Tibial artery (tissue), 4 donors: ENCODE measurements around the gene OPCML.

ENCODE experiments used
- DNase-seq, 2 donors: peaks; one replicate each; pipeline ENCODE4 v3.0.0-alpha.2; 2019
- H3K27ac ChIP-seq, 2 donors: fragments of 200-600 bp; sonication (generic) in 1 of 2; 1 replicate in 1 of 2; 2 replicates in 1 of 2; pipeline ENCODE4 v1.5.1; 2018 to 2019; ENCODE audit warnings: mild to moderate bottlenecking in 1 of 2
- H3K27me3 ChIP-seq, 2 donors: fragments of 200-600 bp; sonication (generic) in 1 of 2; one replicate each; pipeline versions ENCODE4 v1.5.1 to v1.6.0; 2016 to 2019
- H3K36me3 ChIP-seq, 3 donors: fragments of 200-600 bp; sonication (generic) in 2 of 3; one replicate each; pipeline ENCODE4 v1.5.1; 2016 to 2019; ENCODE audit warnings: mild to moderate bottlenecking in 2 of 3
- H3K4me1 ChIP-seq, 4 donors: fragments of 200-600 bp; sonication (generic) in 2 of 4; 1 replicate in 3 of 4; 2 replicates in 1 of 4; pipeline ENCODE4 v1.5.1; 2016 to 2019
- H3K4me3 ChIP-seq, 2 donors: fragments of 200-600 bp; sonication (generic) in 1 of 2; 1 replicate in 1 of 2; 2 replicates in 1 of 2; pipeline ENCODE4 v1.5.1; 2018 to 2019; ENCODE audit warnings: mild to moderate bottlenecking in 2 of 2
- H3K9me3 ChIP-seq, 3 donors: fragments of 200-600 bp; sonication (generic) in 1 of 3; one replicate each; pipeline ENCODE4 v1.5.1; 2016 to 2019
- intact Hi-C: fragments of 100-400 bp; cut with DNase I; formaldehyde crosslinking; loops from one replicate; pipeline ENCODE4 v1.15.0; 2023; ENCODE audit warnings: low total_unique reads
- TF ChIP-seq, protein P1 (sequence below), 2 experiments: fragments of 200-600 bp in 1 of 2; fragments of 450-650 bp in 1 of 2; IDR thresholded peaks; one replicate each; pipeline ENCODE4 v1.5.1; 2017 to 2019; ENCODE audit warnings: antibody characterized with exemption in 2 of 2, mild to moderate bottlenecking in 1 of 2, moderate library complexity in 1 of 2

Gene OPCML

DNA sequence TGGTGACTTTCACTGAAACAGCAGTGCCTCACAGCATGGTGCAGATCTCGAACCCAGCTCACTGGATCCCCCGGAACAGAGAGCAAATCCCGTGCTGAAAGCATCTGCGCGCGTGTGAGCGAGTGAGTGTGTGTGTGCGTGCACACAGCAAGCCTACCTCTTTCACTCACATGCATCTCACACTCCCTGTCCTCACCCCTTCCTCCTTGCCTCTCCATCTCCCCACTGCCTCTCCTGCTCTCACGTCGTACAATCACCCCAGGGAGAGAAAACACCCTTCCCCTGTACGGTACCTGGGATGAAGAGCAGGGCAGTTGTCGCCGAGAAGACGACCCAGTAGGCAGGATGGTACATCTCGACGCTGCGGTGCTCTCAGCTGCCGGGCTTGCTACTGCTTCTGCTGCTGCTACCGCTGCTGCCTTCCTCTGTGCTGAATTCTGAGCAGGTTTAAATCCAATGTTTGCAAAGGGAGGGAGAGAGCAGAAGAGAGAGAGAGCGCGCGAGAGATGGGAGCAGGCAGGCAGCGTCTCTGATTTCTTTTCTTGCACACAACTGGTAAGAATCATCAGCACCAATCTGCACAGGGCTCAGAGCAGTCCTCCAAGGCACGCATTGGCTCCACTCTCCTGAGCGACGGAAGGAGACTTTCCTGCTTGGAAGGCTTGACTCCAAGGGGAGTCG is at the start of gene OPCML:
Gene OPCML (minus strand): TSS at position 531 of the 681 bp plus-strand sequence.
- peaks cover 0 to 7% (median 0%) of the 10 kb centered on the region in 4 donors for H3K4me1 ChIP-seq
- intact Hi-C loops: no loop called here
- H3K27me3 ChIP-seq: peaks cover 0 to 30% of the 10 kb centered on the region in 2 donors
- H3K36me3 ChIP-seq: no peaks in the 10 kb centered on the region
- no peak within 1 kb of the TSS for H3K4me3 ChIP-seq
- H3K9me3 ChIP-seq: no peaks in the 10 kb centered on the region
- H3K27ac ChIP-seq: no peak within 1 kb of the TSS
- no peak for DNase-seq
- TF ChIP-seq, protein P1, sequence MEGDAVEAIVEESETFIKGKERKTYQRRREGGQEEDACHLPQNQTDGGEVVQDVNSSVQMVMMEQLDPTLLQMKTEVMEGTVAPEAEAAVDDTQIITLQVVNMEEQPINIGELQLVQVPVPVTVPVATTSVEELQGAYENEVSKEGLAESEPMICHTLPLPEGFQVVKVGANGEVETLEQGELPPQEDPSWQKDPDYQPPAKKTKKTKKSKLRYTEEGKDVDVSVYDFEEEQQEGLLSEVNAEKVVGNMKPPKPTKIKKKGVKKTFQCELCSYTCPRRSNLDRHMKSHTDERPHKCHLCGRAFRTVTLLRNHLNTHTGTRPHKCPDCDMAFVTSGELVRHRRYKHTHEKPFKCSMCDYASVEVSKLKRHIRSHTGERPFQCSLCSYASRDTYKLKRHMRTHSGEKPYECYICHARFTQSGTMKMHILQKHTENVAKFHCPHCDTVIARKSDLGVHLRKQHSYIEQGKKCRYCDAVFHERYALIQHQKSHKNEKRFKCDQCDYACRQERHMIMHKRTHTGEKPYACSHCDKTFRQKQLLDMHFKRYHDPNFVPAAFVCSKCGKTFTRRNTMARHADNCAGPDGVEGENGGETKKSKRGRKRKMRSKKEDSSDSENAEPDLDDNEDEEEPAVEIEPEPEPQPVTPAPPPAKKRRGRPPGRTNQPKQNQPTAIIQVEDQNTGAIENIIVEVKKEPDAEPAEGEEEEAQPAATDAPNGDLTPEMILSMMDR (IDR thresholded peaks at IDR 0.05): no peak

DNA sequence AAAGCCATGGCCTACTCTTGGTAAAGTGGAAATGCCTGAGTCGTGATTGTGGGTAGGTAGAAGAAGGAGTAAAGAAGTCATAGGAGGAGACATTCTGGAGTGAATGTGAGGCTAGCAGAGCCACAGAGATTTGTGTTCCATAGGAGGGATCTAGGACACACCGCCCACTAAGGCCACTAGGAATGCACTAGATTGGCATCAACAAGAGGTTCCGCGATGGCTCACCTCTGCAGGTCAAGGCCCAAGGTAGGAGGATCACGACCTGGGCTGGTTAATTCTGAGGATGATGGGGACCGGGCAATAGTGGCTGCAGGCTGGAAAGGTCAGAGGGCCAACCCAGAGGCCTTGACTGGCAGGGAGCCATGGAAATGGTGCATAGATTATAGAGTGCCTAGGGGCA is 48.8 kb upstream of the OPCML start:
- no peak overlapping the region for H3K27ac ChIP-seq
- peaks cover 0 to 6% of the 10 kb centered on the region in 2 donors for H3K27me3 ChIP-seq
- no peaks in the 10 kb centered on the region for H3K36me3 ChIP-seq
- H3K4me3 ChIP-seq: no peak overlapping the region
- intact Hi-C loops: no loop called here
- no peaks in the 10 kb centered on the region for H3K9me3 ChIP-seq
- H3K4me1 ChIP-seq: no peaks in the 10 kb centered on the region
- TF ChIP-seq, protein P1 (IDR thresholded peaks at IDR 0.05): no peak
- no peak for DNase-seq

DNA sequence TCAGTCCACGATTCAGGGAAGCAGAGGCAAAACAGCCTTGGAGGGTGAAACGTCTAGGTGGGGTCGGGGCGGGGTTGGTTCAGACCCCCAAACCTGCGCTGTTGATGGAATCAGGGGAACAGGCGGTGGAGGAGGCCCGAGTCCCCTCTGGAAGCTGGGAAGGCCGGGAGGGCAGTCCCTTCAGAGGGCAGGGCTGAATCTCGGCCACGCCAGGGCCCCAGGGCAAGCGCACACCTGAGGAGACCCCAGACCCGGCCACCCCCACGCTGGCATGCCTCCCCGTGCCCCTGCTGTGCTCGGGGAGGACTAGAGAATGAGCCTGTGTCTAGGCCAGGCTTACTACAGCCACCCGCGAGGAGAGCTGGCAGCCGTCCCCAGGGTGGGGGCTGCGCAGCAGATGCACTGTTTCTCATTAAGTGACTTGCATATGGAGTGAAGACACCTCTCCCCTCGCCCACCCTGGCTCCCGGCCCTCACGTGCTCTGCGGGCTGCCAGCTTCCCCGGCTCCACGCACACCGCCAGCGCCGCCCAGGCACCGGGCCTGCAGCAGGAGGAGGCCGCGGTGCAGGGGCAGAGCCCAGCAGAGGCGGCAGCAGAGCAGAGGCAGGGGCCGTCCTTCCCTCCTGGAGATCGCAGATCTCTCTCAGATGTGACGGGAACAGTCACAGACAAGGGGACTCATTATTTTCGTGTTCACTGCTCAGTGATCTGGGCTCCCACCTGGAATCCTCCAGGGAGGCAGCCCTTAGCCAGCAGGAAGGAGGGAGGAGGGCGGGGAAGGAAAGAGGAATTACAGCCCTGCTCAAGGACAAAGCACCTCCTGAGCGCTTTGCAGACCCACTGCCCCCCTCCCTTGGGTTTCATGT is 47.1 kb upstream of the OPCML start:
- H3K4me1 ChIP-seq: no peaks in the 10 kb centered on the region
- H3K27ac ChIP-seq: no peak overlapping the region
- no peak overlapping the region for H3K4me3 ChIP-seq
- no peak for DNase-seq
- TF ChIP-seq, protein P1 (IDR thresholded peaks at IDR 0.05): no peak
- intact Hi-C loops: no loop called here
- H3K9me3 ChIP-seq: no peaks in the 10 kb centered on the region
- H3K27me3 ChIP-seq: peaks cover 0 to 6% of the 10 kb centered on the region in 2 donors
- H3K36me3 ChIP-seq: no peaks in the 10 kb centered on the region

DNA sequence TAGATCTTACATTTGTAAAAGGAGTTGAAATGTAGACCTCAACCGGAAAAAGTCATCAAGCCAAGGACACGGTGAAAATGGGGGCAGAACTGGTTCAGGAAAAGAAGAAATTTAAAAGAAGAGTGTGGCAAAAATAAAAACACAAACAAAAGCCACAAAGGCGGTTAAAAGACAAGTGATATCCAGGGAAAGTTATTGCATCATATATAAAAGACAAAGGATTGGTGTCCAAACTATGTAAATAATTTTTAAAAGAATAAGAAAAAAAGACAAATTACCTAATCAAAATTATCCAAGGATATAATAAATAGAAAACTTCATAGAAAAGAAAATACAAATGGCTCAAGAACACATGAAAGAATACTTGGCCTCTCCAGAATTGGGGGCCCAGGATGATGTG is 45.1 kb upstream of the OPCML start:
- no peak overlapping the region for H3K27ac ChIP-seq
- H3K4me3 ChIP-seq: no peak overlapping the region
- peaks cover 0 to 6% of the 10 kb centered on the region in 2 donors for H3K27me3 ChIP-seq
- TF ChIP-seq, protein P1 (IDR thresholded peaks at IDR 0.05): no peak
- DNase-seq: no peak
- no peaks in the 10 kb centered on the region for H3K9me3 ChIP-seq
- intact Hi-C loops: no loop called here
- no peaks in the 10 kb centered on the region for H3K36me3 ChIP-seq
- no peaks in the 10 kb centered on the region for H3K4me1 ChIP-seq

DNA sequence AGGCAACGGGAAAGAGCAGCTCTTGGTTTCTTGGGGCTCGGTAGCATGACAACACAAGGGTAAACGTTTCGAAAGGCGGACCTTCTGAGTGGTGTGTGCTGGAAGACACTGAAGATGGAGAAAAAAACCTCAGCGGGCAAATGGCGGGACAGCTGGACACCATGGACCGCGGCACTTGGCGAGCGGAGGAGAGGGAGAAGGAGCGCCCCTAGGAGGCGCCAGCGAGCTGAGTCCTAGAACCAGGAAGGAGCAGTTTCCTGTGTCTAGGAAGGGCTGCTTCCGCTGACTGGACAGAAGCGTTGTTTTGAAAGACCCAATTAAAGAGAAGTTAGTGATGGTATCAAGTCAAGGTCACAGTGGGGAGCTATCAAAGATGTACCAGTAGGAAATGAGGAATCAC is 44.0 kb upstream of the OPCML start:
- peaks cover 0 to 6% of the 10 kb centered on the region in 2 donors for H3K27me3 ChIP-seq
- no peaks in the 10 kb centered on the region for H3K4me1 ChIP-seq
- intact Hi-C loops: no loop called here
- H3K4me3 ChIP-seq: no peak overlapping the region
- no peak overlapping the region for H3K27ac ChIP-seq
- DNase-seq: no peak
- TF ChIP-seq, protein P1 (IDR thresholded peaks at IDR 0.05): no peak
- no peaks in the 10 kb centered on the region for H3K36me3 ChIP-seq
- no peaks in the 10 kb centered on the region for H3K9me3 ChIP-seq
